HEK293 (cell line): ENCODE data around the gene IL1RAPL1.

Experiments used
- CTCF ChIA-PET: fragments of 350-600 bp; formaldehyde crosslinking; extraction: SDS; loops from one replicate; lab custom pipeline; 2021; ENCODE audit warnings: antibody characterized with exemption; lab: Yijun Ruan, JAX
- POLR2A ChIA-PET: fragments of 300-600 bp; formaldehyde crosslinking; extraction: SDS; loops from one replicate; lab custom pipeline; 2020; ENCODE audit warnings: antibody characterized with exemption, inconsistent platforms; lab: Yijun Ruan, JAX
- H3K27ac ChIP-seq: fragments of 200-500 bp; sonication (Bioruptor generic); 2 replicates; pipeline ENCODE4 v1.5.1; 2014; ENCODE audit warnings: low read depth, low read length, control low read depth, inconsistent platforms; ENCODE audit errors: extremely low read depth
- H3K36me3 ChIP-seq, 2 experiments: fragments of 200-500 bp in 1 of 2; sonication (Bioruptor generic) in 1 of 2; 1 replicate in 1 of 2; 2 replicates in 1 of 2; pipeline ENCODE4 v1.5.1; 2014 to 2017; ENCODE audit warnings: inconsistent platforms in 2 of 2, low read length in 2 of 2; ENCODE audit not compliant: control insufficient read depth in 2 of 2, insufficient read depth in 1 of 2
- H3K4me1 ChIP-seq: fragments of 200-500 bp; sonication (Bioruptor generic); 2 replicates; pipeline ENCODE4 v1.5.1; 2014; ENCODE audit warnings: mild to moderate bottlenecking, low read length, inconsistent platforms; ENCODE audit not compliant: control insufficient read depth, insufficient read depth
- H3K4me3 ChIP-seq: 2 replicates; pipeline ENCODE4 v1.5.1; 2011; ENCODE audit warnings: low read depth, mild to moderate bottlenecking, control low read depth, low read length, moderate library complexity
- H3K9me3 ChIP-seq: fragments of 200-500 bp; sonication (Bioruptor generic); 2 replicates; pipeline ENCODE4 v1.5.1; 2014; ENCODE audit warnings: low read depth, low read length, inconsistent platforms; ENCODE audit not compliant: control insufficient read depth, insufficient read depth
- BCL11B ChIP-seq: fragments of 450-650 bp; formaldehyde crosslinking; IDR thresholded peaks from 2 replicates; pipeline ENCODE4 v1.5.1; 2016; ENCODE audit warnings: low read depth, missing biosample characterization, missing genetic modification characterization
- KLF10 ChIP-seq: fragments of 450-650 bp; IDR thresholded peaks from 2 replicates; pipeline ENCODE4 v1.5.1; 2018; ENCODE audit warnings: missing biosample characterization, mild to moderate bottlenecking, missing genetic modification characterization
- KLF7 ChIP-seq: fragments of 450-650 bp; formaldehyde crosslinking; IDR thresholded peaks from 2 replicates; pipeline ENCODE4 v1.5.1; 2016; ENCODE audit warnings: missing biosample characterization, missing genetic modification characterization, borderline replicate concordance
- KLF8 ChIP-seq: fragments of 450-650 bp; formaldehyde crosslinking; IDR thresholded peaks from 2 replicates; pipeline ENCODE4 v1.5.1; 2016; ENCODE audit warnings: missing biosample characterization, missing genetic modification characterization
- MYNN ChIP-seq: fragments of 450-650 bp; formaldehyde crosslinking; IDR thresholded peaks from 2 replicates; pipeline ENCODE4 v1.5.1; 2016; ENCODE audit warnings: missing biosample characterization, missing genetic modification characterization, borderline replicate concordance
- MZF1 ChIP-seq: fragments of 450-650 bp; formaldehyde crosslinking; IDR thresholded peaks from 2 replicates; pipeline ENCODE4 v1.5.1; 2017; ENCODE audit warnings: missing biosample characterization, missing genetic modification characterization, borderline replicate concordance
- PRDM1 ChIP-seq: fragments of 450-650 bp; formaldehyde crosslinking; IDR thresholded peaks from 2 replicates; pipeline ENCODE4; 2016; ENCODE audit warnings: missing biosample characterization, missing genetic modification characterization
- RBAK ChIP-seq: fragments of 450-650 bp; formaldehyde crosslinking; IDR thresholded peaks from 2 replicates; pipeline ENCODE4 v1.5.1; 2016; ENCODE audit warnings: missing biosample characterization, missing genetic modification characterization
- SCRT1 ChIP-seq: fragments of 450-650 bp; formaldehyde crosslinking; IDR thresholded peaks from 2 replicates; pipeline ENCODE4 v1.5.1; 2016; ENCODE audit warnings: missing biosample characterization, missing genetic modification characterization, borderline replicate concordance
- SCRT2 ChIP-seq: fragments of 450-650 bp; formaldehyde crosslinking; IDR thresholded peaks from 2 replicates; pipeline ENCODE4 v1.5.1; 2016; ENCODE audit warnings: missing biosample characterization, missing genetic modification characterization
- SP3 ChIP-seq: fragments of 450-650 bp; formaldehyde crosslinking; IDR thresholded peaks from 2 replicates; pipeline ENCODE4 v1.5.1; 2016; ENCODE audit warnings: missing biosample characterization, missing genetic modification characterization
- SP7 ChIP-seq: fragments of 450-650 bp; formaldehyde crosslinking; IDR thresholded peaks from 2 replicates; pipeline ENCODE4 v1.5.1; 2016; ENCODE audit warnings: missing biosample characterization, missing genetic modification characterization
- YY2 ChIP-seq: fragments of 450-650 bp; formaldehyde crosslinking; IDR thresholded peaks from 2 replicates; pipeline ENCODE4 v1.5.1; 2016; ENCODE audit warnings: missing biosample characterization, missing genetic modification characterization
- ZBTB21 ChIP-seq: fragments of 450-650 bp; formaldehyde crosslinking; IDR thresholded peaks from 2 replicates; pipeline ENCODE4 v1.5.1; 2017; ENCODE audit warnings: missing biosample characterization, missing genetic modification characterization
- ZBTB8A ChIP-seq: fragments of 450-650 bp; formaldehyde crosslinking; IDR thresholded peaks from 2 replicates; pipeline ENCODE4 v1.5.1; 2016; ENCODE audit warnings: missing biosample characterization, missing genetic modification characterization
- ZFP69B ChIP-seq: fragments of 450-650 bp; formaldehyde crosslinking; IDR thresholded peaks from 2 replicates; pipeline ENCODE4 v1.5.1; 2016; ENCODE audit warnings: missing biosample characterization, missing genetic modification characterization
- ZNF114 ChIP-seq: fragments of 450-650 bp; formaldehyde crosslinking; IDR thresholded peaks from 2 replicates; pipeline ENCODE4 v1.5.0; 2017; ENCODE audit warnings: missing biosample characterization, missing genetic modification characterization
- ZNF132 ChIP-seq: fragments of 450-650 bp; formaldehyde crosslinking; IDR thresholded peaks from 2 replicates; pipeline ENCODE4 v1.5.1; 2017; ENCODE audit warnings: missing biosample characterization, missing genetic modification characterization, borderline replicate concordance
- ZNF146 ChIP-seq: fragments of 450-650 bp; formaldehyde crosslinking; IDR thresholded peaks from 2 replicates; pipeline ENCODE4 v1.5.1; 2016; ENCODE audit warnings: missing biosample characterization, missing genetic modification characterization
- ZNF184 ChIP-seq: fragments of 450-650 bp; IDR thresholded peaks from 2 replicates; pipeline ENCODE4 v1.5.1; 2018; ENCODE audit warnings: missing biosample characterization, mild to moderate bottlenecking, missing genetic modification characterization
- ZNF416 ChIP-seq: fragments of 450-650 bp; formaldehyde crosslinking; IDR thresholded peaks from 2 replicates; pipeline ENCODE4 v1.5.1; 2016; ENCODE audit warnings: missing biosample characterization, missing genetic modification characterization
- ZNF555 ChIP-seq: fragments of 450-650 bp; formaldehyde crosslinking; conservative IDR thresholded peaks from 2 replicates; pipeline ENCODE4 v1.5.1; 2017; ENCODE audit warnings: missing biosample characterization, mild to moderate bottlenecking, missing genetic modification characterization, inconsistent platforms
- ZNF558 ChIP-seq: fragments of 450-650 bp; formaldehyde crosslinking; IDR thresholded peaks from 2 replicates; pipeline ENCODE4 v1.5.1; 2016; ENCODE audit warnings: missing biosample characterization, missing genetic modification characterization
- ZNF571 ChIP-seq: fragments of 450-650 bp; formaldehyde crosslinking; IDR thresholded peaks from 2 replicates; pipeline ENCODE4 v1.5.0; 2017; ENCODE audit warnings: missing biosample characterization, missing genetic modification characterization
- ZNF610 ChIP-seq: fragments of 450-650 bp; formaldehyde crosslinking; IDR thresholded peaks from 2 replicates; pipeline ENCODE4 v1.5.1; 2016; ENCODE audit warnings: missing biosample characterization, missing genetic modification characterization, borderline replicate concordance
- ZNF624 ChIP-seq: fragments of 450-650 bp; formaldehyde crosslinking; IDR thresholded peaks from 2 replicates; pipeline ENCODE4 v1.5.1; 2017; ENCODE audit warnings: missing biosample characterization, missing genetic modification characterization
- ZNF707 ChIP-seq: fragments of 450-650 bp; formaldehyde crosslinking; IDR thresholded peaks from 2 replicates; pipeline ENCODE4 v1.5.1; 2016; ENCODE audit warnings: missing biosample characterization, missing genetic modification characterization
- ZSCAN16 ChIP-seq: fragments of 450-650 bp; formaldehyde crosslinking; IDR thresholded peaks from 2 replicates; pipeline ENCODE4 v1.5.1; 2016; ENCODE audit warnings: missing biosample characterization, missing genetic modification characterization
- ZXDB ChIP-seq: fragments of 450-650 bp; formaldehyde crosslinking; IDR thresholded peaks from 2 replicates; pipeline ENCODE4 v1.5.1; 2016; ENCODE audit warnings: missing biosample characterization, missing genetic modification characterization
- TF ChIP-seq, protein P1 (sequence below): fragments of 450-650 bp; formaldehyde crosslinking; IDR thresholded peaks from 2 replicates; pipeline ENCODE4 v1.5.1; 2016; ENCODE audit warnings: missing biosample characterization, missing genetic modification characterization
- TF ChIP-seq, protein P2 (sequence below): fragments of 450-650 bp; formaldehyde crosslinking; IDR thresholded peaks from 2 replicates; pipeline ENCODE4 v1.5.1; 2016; ENCODE audit warnings: missing biosample characterization, missing genetic modification characterization

The IL1RAPL1 gene

DNA sequence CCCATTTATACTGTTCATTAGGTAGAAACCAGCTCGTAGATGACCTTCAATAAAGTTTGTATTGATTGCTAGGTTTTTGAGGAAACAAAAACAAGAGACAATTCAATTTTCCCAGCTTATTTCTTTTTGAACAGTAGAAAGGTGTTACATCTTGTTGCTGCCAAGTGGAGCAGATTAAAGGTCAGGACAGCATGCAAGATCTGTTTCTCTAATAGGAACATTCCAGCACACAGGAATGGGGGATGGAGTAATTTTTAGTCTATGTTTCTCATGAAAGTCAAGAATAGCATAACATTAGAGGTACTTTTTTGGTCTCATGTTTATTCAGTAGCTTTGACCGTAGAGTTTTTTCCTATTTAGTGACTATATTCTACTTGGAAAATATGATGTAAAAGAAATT lies 132.4 kb downstream of the IL1RAPL1 start (continued):
- TF ChIP-seq, protein P1, sequence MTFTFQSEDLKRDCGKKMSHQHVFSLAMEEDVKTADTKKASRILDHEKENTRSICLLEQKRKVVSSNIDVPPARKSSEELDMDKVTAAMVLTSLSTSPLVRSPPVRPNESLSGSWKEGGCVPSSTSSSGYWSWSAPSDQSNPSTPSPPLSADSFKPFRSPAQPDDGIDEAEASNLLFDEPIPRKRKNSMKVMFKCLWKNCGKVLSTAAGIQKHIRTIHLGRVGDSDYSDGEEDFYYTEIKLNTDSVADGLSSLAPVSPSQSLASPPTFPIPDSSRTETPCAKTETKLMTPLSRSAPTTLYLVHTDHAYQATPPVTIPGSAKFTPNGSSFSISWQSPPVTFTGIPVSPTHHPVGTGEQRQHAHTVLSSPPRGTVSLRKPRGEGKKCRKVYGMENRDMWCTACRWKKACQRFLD (tag by site-specific recombination) = no peak

DNA sequence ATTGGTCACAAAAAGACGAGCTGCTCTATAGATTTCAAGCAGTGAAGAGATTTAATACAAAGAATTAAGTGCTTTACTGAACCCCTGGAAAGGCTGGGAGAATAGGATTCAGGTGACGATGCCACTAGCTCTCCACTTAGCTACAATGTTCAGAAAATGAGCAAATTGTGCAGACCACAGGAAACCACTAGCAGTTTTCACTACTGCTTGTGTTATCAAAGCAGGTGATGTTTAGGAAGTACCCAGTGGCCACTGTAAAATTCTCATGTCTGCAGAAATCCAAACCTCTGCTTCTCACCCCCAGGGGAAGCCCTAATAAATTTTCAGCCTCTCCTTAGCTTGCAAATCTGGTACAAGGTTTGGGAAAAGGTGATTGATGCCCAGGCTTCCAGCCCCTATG lies 165.1 kb downstream of the IL1RAPL1 start:
- POLR2A ChIA-PET = no interaction called here
- H3K4me1 ChIP-seq = no peaks in the 10 kb centered on the region
- no peak overlapping the region for H3K4me3 ChIP-seq
- H3K36me3 ChIP-seq = no peaks in the 10 kb centered on the region
- CTCF ChIA-PET = no interaction called here
- no peak overlapping the region for H3K27ac ChIP-seq
- H3K9me3 ChIP-seq = no peaks in the 10 kb centered on the region
- TF ChIP-seq SP7 (tag by site-specific recombination) (no peak), SCRT1 (tag by site-specific recombination) (no peak), RBAK (tag by site-specific recombination) (no peak), ZNF624 (no peak), ZNF416 (tag by site-specific recombination) (no peak), ZNF132 (no peak), ZNF558 (tag by site-specific recombination) (no peak), KLF7 (tag by site-specific recombination) (no peak), ZNF571 (tag by site-specific recombination) (no peak), MZF1 (tag by site-specific recombination) (no peak), ZNF707 (tag by site-specific recombination) (no peak), ZNF184 (tag by site-specific recombination) (no peak), SP3 (tag by site-specific recombination) (no peak), KLF10 (no peak), PRDM1 (no peak)
- TF ChIP-seq, protein P2, sequence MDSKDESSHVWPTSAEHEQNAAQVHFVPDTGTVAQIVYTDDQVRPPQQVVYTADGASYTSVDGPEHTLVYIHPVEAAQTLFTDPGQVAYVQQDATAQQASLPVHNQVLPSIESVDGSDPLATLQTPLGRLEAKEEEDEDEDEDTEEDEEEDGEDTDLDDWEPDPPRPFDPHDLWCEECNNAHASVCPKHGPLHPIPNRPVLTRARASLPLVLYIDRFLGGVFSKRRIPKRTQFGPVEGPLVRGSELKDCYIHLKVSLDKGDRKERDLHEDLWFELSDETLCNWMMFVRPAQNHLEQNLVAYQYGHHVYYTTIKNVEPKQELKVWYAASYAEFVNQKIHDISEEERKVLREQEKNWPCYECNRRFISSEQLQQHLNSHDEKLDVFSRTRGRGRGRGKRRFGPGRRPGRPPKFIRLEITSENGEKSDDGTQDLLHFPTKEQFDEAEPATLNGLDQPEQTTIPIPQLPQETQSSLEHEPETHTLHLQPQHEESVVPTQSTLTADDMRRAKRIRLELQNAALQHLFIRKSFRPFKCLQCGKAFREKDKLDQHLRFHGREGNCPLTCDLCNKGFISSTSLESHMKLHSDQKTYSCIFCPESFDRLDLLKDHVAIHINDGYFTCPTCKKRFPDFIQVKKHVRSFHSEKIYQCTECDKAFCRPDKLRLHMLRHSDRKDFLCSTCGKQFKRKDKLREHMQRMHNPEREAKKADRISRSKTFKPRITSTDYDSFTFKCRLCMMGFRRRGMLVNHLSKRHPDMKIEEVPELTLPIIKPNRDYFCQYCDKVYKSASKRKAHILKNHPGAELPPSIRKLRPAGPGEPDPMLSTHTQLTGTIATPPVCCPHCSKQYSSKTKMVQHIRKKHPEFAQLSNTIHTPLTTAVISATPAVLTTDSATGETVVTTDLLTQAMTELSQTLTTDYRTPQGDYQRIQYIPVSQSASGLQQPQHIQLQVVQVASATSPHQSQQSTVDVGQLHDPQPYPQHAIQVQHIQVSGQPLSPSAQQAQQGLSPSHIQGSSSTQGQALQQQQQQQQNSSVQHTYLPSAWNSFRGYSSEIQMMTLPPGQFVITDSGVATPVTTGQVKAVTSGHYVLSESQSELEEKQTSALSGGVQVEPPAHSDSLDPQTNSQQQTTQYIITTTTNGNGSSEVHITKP (tag by site-specific recombination) = no peak
- TF ChIP-seq, protein P1 (tag by site-specific recombination) = no peak
- TF ChIP-seq, all 188 proteins: peak for 0

DNA sequence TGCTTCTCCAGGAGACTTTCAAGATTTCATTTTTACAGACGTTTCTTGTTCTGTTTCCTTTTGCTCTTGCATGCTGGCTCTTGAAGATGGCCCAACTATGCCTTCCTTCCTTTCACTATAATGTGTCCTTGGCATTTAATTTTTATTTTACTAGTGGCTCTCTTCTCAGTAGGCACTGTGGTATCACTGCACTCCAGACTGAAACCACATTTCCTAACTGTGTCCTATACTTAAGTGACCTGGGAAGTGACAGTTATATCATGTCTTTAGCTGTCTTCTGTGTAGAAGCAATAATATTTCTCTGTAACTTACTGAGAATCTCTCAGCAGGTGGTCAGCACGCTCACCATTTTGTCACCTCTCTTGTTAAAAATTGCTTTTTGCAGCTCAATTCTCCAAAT lies 168.9 kb downstream of the IL1RAPL1 start:
- TF ChIP-seq MYNN (tag by site-specific recombination) (no peak), ZSCAN16 (no peak), ZXDB (no peak), ZNF146 (tag by site-specific recombination) (no peak), ZBTB8A (tag by site-specific recombination) (no peak), KLF8 (tag by site-specific recombination) (no peak), ZNF610 (no peak), ZFP69B (no peak), SP3 (tag by site-specific recombination) (no peak), MZF1 (tag by site-specific recombination) (no peak), SCRT2 (no peak), ZNF184 (tag by site-specific recombination) (no peak), BCL11B (tag by site-specific recombination) (no peak), ZNF114 (tag by site-specific recombination) (no peak), YY2 (tag by site-specific recombination) (no peak), ZBTB21 (no peak), ZNF555 (tag by site-specific recombination) (no peak)
- H3K4me3 ChIP-seq = no peak overlapping the region
- H3K27ac ChIP-seq = no peak overlapping the region
- ChIA-PET POLR2A (no interaction called here), CTCF (no interaction called here)
- no peaks in the 10 kb centered on the region for H3K36me3 ChIP-seq
- no peaks in the 10 kb centered on the region for H3K4me1 ChIP-seq
- H3K9me3 ChIP-seq = no peaks in the 10 kb centered on the region
